HPDE6-E6E7 (cell line): ENCODE data around the gene LIPJ.
A peak's percentile ranks its signal among the peaks of the same experiment; 100 is the strongest.

ENCODE experiments used
- DNase-seq: peaks from one replicate; pipeline ENCODE4 v3.0.0; 2011; ENCODE audit warnings: missing footprints; ENCODE audit errors: extremely low spot score

LIPJ gene

DNA sequence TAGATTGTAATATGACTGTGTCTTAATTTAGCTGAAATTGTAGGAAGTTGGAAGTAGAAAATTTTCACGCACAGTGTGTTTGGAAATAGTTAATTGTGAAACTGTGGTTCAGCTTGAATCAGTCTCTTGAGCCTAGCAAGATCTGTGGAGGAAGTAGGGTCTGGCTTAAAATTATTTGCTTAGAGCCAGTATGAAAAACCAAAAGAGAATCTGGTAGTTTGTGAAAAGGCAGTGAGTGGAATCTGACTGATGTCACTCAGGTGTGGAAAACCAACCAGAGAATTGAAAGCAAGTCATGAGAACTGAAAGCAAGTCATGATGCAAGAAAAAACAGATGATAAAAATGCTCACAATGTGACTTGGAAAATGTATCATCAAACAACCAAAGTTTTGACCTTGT is 11.5 kb downstream of the LIPJ start:
- DNase-seq = no peak

DNA sequence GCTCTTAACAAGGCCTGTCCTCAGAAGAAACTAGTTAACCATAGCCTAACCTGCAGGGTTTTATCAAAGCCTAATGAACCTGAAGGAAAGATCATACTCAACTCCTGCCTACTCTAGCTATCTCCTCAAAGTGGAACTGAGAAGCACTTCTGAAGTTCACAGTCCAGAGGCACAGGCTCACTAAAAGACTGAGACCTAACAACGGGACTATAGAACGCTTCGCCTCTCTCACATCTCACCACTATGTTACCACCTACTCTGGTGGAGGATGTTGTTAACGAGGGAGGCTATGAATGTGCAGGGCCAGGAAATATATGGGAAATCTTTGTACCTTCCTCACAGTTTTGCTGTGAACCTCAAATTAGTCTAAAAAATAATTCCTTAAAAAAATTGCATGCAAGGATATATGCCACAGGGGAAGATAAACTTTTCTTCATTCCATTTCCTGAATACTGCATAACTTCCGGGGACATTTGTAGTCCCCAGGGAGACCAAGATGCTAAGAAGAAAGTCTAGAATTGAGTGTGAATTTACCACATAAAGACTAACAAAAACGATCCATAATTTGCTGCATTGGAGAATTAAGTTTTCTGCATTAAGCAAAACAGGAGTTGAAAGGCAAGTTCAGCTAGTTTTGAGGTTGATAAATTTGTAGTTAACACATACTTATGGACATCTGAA is 21.6 kb downstream of the LIPJ start:
- no peak for DNase-seq

DNA sequence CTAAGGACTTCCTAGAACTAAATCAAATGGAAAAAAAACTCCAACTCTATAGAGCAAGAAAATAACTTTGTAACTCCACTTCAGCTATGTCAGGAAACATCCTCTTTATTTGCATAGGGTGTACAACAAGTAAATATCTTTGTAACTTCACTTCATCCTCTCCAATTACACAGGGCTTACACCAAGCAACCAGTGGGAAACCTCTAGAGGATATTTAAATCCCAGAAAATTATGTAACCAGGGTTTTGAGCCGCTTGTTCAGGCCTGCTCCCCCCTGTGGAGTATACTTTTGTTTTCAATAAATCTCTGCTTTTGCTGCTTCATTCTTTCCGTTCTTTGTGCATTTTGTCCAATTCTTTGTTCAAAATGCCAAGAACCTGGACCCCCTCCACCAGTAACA is 22.2 kb downstream of the LIPJ start:
- no peak for DNase-seq

DNA sequence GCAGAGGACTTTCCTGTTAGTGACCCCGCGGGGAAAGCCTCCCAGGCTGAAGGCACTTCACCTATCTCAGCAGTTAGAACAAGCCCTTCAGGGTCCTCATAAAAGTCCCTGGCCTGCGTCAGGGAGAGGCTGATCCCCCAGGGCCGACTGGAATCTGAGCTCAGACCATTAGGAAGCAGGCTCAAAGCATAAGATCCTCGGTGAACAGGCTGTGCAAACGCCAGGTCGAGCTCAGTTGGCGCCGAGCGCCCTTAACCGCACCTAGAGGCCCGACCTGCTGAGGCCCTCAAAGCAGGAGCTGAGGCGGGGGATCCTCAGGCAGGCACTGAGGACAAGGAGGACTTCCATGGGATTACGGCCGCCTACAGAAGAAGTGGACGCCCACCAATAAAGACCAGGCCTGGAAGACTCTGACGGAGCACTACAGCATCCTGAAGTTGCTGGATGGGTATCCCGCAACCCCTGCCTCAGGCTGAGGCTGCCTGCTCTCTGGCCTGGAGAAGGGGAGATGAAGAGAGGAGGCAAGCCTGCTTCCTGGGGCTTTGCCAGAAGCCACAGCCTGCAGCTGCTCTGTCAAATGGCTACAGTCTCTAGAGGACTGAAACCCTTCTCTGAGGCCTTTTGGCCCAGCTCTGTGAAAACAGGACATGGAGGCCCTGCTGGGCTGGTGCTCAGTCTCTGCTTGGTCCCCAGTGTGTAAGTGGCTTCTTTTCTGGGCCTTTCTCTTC is 29.9 kb downstream of the LIPJ start:
- DNase-seq = no peak

- DNase-seq = no peak
Measured at GRCh38 chr10:88617772-88618300, 31.3 kb downstream of the LIPJ start.

- no peak for DNase-seq
Measured at GRCh38 chr10:88618496-88618895, 31.9 kb downstream of the LIPJ start.

- no peak for DNase-seq
Measured at GRCh38 chr10:88620441-88620840, 33.9 kb downstream of the LIPJ start.

DNA sequence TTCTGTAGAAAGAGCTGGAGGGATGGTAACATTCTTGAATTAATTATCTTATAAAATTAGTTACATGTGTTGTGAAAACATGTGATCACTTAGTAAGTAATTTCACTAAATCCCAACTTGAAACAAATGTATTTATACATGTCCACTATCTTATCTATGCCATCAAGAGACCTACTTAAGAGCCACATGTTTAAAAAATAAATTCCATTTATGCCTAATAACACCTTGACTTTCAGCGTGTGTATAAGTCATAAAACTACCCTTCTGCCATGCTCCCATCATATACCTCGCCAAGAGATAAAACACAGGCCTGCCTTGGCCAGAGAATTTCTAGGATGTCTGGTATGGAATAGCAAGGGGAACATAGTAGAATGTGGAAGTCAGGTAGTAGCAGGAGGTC is 37.3 kb downstream of the LIPJ start:
- DNase-seq = no peak

DNA sequence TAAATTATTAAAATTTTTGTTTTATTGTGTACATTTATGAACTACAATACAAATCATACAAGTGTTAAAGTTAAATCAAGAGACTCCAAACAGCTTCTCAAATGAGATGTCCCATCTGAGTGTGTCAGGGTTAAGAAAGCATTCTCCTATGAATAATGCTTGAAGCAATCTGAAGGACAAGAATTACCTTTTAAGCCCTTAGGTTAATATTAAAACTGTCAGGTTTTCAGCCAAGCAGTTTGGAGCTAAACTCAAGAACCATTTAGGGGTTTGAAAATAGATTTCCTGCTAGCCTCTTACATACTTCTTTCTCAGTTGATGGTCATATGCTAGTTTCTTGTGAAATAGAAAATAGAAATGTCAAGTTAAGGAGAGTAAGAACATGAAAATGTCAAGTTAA is 38.3 kb downstream of the LIPJ start:
- DNase-seq = no peak

DNA sequence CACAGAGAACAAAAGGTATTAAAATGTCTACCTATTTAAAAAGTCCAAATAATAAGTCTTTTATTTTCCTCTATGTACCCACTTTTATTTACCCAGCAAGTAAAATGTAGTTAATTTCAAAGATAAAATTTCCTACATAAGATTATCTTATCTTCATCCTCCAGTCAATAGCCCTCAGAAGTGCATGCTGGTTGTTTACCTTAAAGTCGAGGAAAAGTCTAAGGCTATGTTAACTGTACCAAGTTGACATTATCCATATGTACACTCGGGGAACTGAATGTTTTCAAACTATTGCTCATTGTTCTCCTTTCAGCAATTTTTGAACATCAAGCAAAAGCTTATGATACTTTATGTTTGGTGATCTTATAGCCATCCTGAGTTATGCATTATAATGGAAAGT is 53.6 kb downstream of the LIPJ start:
- DNase-seq = no peak

GRCh38 chr10:88642209-88642608 is 55.6 kb downstream of the LIPJ start:
- DNase-seq = peak; percentile 13

- DNase-seq = peak; percentile 26
Measured at GRCh38 chr10:88642963-88643362, 56.4 kb downstream of the LIPJ start.

DNA sequence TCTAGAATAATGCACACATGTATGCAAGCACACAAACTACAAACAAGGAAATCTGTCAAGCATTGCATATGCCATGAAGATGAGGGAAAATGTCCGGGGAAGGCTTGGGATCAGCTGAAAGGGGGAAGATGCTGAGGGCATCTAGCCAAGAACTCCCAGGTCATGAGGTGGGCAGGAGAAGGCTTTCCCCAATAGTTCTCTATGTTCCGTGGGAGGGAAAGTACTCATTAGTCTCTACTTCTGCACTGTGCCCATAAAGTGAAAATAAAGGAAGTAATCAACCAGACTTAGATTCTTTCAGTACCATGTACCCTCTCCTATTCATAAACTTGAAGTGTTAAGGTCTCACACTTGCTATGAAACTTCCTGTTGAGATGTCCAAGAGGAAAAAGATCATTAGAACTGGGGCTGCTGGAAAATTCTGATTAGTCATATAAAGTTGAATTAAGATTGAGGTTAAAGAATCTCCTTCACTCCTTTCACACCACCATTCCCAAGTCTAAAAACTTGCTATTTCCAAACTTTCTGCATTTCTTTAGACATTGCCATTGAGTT is 60.6 kb downstream of the LIPJ start:
- DNase-seq = no peak

DNA sequence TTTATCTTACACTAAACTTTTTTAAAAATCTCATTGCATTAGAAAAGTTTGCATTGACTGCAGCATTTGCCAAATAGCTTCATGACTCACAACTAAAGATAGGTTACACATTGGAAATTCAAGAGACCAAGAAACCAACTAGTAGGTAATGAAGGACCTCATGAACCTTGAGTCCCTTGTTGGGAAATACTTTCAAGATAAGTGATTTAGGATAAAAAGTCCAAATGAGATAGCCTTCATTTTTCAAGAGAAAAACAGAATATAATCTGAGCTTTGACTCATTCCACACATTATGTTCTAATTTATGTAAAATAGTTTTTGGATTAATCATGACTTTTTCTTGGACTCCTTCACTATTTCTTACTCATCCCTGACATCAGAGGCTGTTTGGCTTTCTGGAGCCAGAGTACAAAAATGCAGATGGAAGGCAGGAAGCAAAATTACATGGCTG is 64.6 kb downstream of the LIPJ start:
- DNase-seq = peak; percentile 32

GRCh38 chr10:88652616-88653015 is 66.1 kb downstream of the LIPJ start:
- DNase-seq = no peak
